GM18951 (cell line): Measurements from ENCODE around the gene RALGDS.

Experiments used
- POLR2A ChIP-seq: IDR thresholded peaks from 4 replicates; pipeline ENCODE4 v1.6.1; 2011; ENCODE audit warnings: mild to moderate bottlenecking; ENCODE audit not compliant: insufficient read length, insufficient read depth; ENCODE audit errors: extremely low read depth
- in situ Hi-C: fragments of 300-500 bp; cut with MboI; formaldehyde crosslinking; loops from one replicate; pipeline ENCODE4 v1.12.0; 2022; ENCODE audit warnings: low sequenced_read_pairs, mixed read lengths, inconsistent platforms; ENCODE audit not compliant: unreplicated experiment

Gene RALGDS

GRCh38 chr9:133137451-133138231 lies 16.6 kb upstream of the RALGDS start:
- no peak for TF ChIP-seq POLR2A
- in situ Hi-C loops, result no loop called here

- in situ Hi-C loops, result no loop called here
- TF ChIP-seq POLR2A, result no peak
Observed at GRCh38 chr9:133135146-133135745, 14.2 kb upstream of the RALGDS start.

- in situ Hi-C loops, result no loop called here
- TF ChIP-seq POLR2A, result no peak
Observed at GRCh38 chr9:133134388-133135145, 13.5 kb upstream of the RALGDS start.

- no peak for TF ChIP-seq POLR2A
- in situ Hi-C loops, result no loop called here
Observed at GRCh38 chr9:133133681-133134387, 12.8 kb upstream of the RALGDS start.

GRCh38 chr9:133132174-133132573 lies 11.1 kb upstream of the RALGDS start:
- in situ Hi-C loops, result no loop called here
- no peak for TF ChIP-seq POLR2A

GRCh38 chr9:133131506-133131905 lies 10.5 kb upstream of the RALGDS start:
- in situ Hi-C loops, result no loop called here
- no peak for TF ChIP-seq POLR2A

GRCh38 chr9:133130685-133131244 lies 9.7 kb upstream of the RALGDS start:
- in situ Hi-C loops, result no loop called here
- TF ChIP-seq POLR2A, result peak; percentile 58

GRCh38 chr9:133129001-133129795 lies 8.2 kb upstream of the RALGDS start:
- in situ Hi-C loops, result no loop called here
- no peak for TF ChIP-seq POLR2A

- in situ Hi-C loops, result no loop called here
- TF ChIP-seq POLR2A, result no peak
Observed at GRCh38 chr9:133128152-133128551, 7.1 kb upstream of the RALGDS start.

GRCh38 chr9:133127340-133127981 lies 6.4 kb upstream of the RALGDS start:
- no peak for TF ChIP-seq POLR2A
- in situ Hi-C loops, result no loop called here

GRCh38 chr9:133126697-133127339 lies 5.8 kb upstream of the RALGDS start:
- TF ChIP-seq POLR2A, result no peak
- in situ Hi-C loops, result no loop called here
